Left forelimb (tissue), 1 donor: ENCODE data around the gene KDM6B.

ENCODE experiments used
- DNase-seq: peaks from one replicate; pipeline ENCODE4 v3.0.0-alpha.2; 2018; ENCODE audit warnings: low spot score

Gene KDM6B

DNA sequence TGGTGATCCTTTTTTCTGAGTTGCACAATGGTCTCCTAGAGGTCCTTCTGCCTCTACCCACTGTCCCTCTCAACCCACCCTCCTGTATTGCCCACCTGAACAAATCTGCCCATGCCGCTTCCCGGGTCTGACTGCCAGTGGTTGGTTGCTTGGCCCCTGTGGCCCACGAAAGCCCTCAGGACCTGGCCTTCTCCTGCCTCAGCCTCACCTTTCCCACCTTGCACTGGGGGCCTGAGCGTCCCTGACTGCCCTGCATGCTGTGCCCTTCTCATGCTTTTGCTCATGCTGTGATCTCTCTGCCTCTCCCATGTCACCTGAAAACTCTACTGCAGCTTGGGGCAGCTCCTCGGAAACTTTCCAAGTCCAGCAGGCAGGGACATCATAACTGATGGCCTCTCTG is 13.8 kb upstream of the KDM6B start:
- no peak for DNase-seq

- no peak for DNase-seq
These were observed 11.9 kb upstream of the KDM6B start for GRCh38 chr17:7822126-7822525.

DNA sequence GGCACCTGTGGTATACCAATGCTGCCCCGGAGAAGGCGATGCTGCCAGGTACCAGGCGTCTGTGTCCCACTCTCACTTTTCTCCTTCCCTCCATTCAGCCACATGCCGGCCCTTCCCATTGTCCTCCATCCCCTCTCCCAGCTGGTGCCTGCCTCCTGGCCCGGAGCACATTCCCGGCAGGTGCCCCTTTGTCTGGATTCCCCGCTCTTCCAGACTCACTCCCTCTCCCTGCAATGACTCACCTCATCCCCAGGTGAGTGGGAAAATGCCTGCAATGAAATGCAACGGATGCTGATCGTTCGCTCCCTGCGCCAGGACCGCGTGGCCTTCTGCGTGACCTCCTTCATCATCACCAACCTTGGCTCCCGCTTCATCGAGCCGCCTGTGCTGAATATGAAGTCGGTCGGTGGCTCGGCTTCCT is 10.4 kb upstream of the KDM6B start:
- no peak for DNase-seq

GRCh38 chr17:7824021-7824924 is 9.7 kb upstream of the KDM6B start:
- DNase-seq = no peak

- no peak for DNase-seq
These were observed 8.6 kb upstream of the KDM6B start for GRCh38 chr17:7825206-7825990.

DNA sequence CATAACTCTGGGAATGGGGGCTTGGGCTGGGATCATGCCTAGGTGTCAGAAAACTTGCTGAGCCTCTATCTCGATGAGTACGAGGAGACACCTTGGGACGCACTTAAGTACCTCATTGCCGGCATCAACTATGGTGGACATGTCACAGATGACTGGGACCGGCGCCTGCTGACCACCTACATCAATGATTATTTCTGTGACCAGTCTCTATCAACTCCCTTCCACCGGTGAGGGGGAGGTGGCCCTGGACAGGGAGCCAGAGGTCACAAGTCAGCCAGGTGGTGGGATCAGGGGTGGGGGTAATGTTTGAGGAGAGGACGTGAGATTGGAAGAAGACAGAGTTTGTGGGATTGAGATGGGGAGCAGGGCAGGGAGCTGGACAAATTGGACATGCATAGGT is 3.4 kb upstream of the KDM6B start:
- no peak for DNase-seq

GRCh38 chr17:7831233-7831632 is 2.8 kb upstream of the KDM6B start:
- DNase-seq = no peak

DNA sequence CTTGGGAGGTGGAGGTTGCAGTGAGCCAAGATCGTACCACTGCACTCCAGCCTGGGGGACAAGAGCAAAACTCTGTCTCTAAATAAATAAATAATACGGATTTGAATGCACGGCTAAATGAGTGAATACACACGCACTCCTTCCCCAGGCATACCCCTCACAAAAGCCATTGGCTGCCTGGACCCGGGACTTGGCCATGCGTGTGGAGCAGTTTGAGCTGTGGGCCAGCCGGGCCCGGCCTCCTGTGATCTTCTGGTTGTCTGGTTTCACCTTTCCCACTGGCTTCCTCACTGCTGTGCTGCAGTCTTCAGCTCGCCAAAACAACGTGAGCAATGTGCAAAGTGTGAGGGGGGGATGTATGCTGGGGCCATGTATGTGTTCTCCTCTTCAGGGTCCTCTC is 1.6 kb upstream of the KDM6B start:
- DNase-seq = no peak

GRCh38 chr17:7833011-7833794 is 814 bp upstream of the KDM6B start:
- no peak for DNase-seq

GRCh38 chr17:7834542-7834956 is 532 bp downstream of the KDM6B start:
- DNase-seq = no peak

GRCh38 chr17:7834957-7835813 is 1.2 kb downstream of the KDM6B start:
- peak; percentile 99 for DNase-seq

- peak; percentile 81 for DNase-seq
These were observed 2.0 kb downstream of the KDM6B start for GRCh38 chr17:7835814-7836595.

GRCh38 chr17:7836596-7837407 is 2.8 kb downstream of the KDM6B start:
- DNase-seq = peak; percentile 88

DNA sequence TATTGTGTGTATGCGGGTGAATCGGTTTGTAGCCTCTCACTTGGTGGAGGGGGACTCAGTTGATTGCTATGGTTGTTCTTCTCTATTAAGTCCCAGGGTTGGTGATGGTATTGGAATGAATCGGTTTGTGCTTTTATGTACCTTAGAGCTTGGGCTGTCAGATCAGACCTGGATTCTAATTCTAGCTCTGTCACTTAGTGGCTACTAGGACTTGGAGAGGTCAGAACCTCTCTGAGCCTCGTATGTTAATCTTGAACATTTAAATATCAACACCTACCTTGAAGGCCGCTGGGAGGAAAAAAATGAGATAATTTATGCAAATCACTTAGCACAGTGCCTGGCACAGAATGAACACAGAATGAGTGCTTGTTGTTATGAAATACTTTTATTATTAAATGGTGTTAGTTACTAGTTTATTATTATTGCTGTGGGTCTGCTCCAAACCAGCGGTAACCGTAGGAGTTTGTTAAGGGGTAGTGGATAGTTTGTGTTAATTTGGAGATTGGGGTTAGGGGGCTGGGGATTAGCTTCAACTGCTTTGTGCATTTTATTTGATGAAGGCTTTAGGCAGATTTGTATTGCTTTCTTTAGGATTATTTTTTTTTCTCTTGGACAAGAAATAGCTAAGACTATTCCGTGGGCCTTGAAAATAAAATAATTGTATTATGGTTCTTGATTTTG is 3.5 kb downstream of the KDM6B start:
- DNase-seq = no peak

- no peak for DNase-seq
These were observed 4.4 kb downstream of the KDM6B start for GRCh38 chr17:7838090-7839075.

DNA sequence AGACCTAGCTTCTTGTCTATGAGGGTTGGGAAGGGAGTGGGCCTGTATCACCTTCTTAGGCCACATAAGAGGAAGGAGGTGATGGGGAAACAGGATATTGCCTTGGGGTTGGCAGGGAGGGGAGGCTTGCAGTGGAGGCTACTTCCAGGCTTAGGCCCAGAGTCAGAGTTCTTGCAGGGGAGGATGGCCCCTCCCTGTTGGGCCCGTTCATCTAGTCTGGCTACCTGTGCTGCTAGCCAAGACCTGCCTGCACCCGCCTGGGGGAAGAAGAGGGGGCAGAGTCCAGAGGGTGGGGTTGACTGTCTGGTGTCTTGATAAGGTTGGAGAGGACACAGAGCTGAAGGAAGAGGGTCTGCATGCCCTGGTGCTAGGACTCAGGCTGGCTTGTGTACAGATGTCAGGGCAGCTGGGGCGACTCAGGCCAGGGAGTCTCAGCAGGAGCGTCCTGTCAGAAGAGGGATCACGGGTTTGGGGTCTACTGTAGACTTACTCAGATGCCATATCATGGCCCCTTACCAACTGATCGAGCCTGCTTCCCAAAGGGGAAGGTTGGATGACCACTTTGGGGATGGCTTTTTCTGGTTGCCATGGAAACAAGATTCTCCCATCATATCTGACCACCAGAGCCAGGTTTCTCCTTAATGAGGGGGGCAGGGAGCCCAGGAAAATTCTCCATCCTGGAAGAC is 5.3 kb downstream of the KDM6B start:
- DNase-seq = no peak

DNA sequence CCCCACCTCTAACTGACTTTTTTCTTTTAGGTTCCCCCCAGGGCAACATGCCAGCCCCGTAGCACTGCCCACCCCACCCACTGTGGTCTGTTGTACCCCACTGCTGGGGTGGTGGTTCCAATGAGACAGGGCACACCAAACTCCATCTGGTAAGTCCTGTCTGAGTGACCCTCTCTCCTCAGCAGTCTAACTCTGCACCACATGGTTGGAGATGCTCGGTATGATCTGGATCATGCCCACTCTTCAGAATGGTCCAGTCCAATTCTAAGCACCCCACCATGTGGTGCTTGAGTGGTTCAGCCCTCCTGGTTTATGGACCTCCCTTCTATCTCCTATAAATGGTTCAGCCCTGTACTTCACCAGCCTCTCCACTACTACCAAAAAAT is 5.9 kb downstream of the KDM6B start:
- no peak for DNase-seq
